ENCODE measurements around the gene UPF2. TPM values are rescaled to one million over a fixed set of nuclear protein-coding genes. Genes with fewer than 3 reads are reported as not detected.

The UPF2 gene
- total RNA-seq, 1 donor from 2014 or later: 31.3 TPM

GRCh38 chr10:11962176-11962575 lies 80.4 kb downstream of the UPF2 start:
- no peak for DNase-seq

GRCh38 chr10:11961771-11962170 lies 80.8 kb downstream of the UPF2 start:
- no peak for DNase-seq

GRCh38 chr10:11959966-11960365 lies 82.6 kb downstream of the UPF2 start:
- no peak for DNase-seq

GRCh38 chr10:11958956-11959355 lies 83.7 kb downstream of the UPF2 start:
- DNase-seq: no peak

GRCh38 chr10:11951695-11952094 lies 90.9 kb downstream of the UPF2 start:
- no peak for DNase-seq

GRCh38 chr10:11950325-11951018 lies 92.1 kb downstream of the UPF2 start:
- DNase-seq: no peak

GRCh38 chr10:11949152-11949551 lies 93.5 kb downstream of the UPF2 start:
- no peak for DNase-seq

- DNase-seq: no peak
These were observed 96.0 kb downstream of the UPF2 start for GRCh38 chr10:11946652-11947051.

- DNase-seq: no peak
These were observed 106.0 kb downstream of the UPF2 start for GRCh38 chr10:11936389-11937152.

GRCh38 chr10:11934262-11934661 lies 108.3 kb downstream of the UPF2 start:
- DNase-seq: no peak

- no peak for DNase-seq
These were observed 108.9 kb downstream of the UPF2 start for GRCh38 chr10:11933577-11934223.

- no peak for DNase-seq
These were observed 111.6 kb downstream of the UPF2 start for GRCh38 chr10:11931038-11931437.

- no peak for DNase-seq
These were observed 112.2 kb downstream of the UPF2 start for GRCh38 chr10:11930312-11930978.

GRCh38 chr10:11927746-11928145 lies 114.9 kb downstream of the UPF2 start:
- DNase-seq: peak; percentile 17

- no peak for DNase-seq
These were observed 120.7 kb downstream of the UPF2 start for GRCh38 chr10:11921800-11922392.

GRCh38 chr10:11919271-11919670 lies 123.3 kb downstream of the UPF2 start:
- no peak for DNase-seq

- no peak for DNase-seq
These were observed 124.2 kb downstream of the UPF2 start for GRCh38 chr10:11918384-11918783.

- peak; percentile 21 for DNase-seq
These were observed 129.4 kb downstream of the UPF2 start for GRCh38 chr10:11913079-11913641.

- DNase-seq: no peak
These were observed 132.5 kb downstream of the UPF2 start for GRCh38 chr10:11910102-11910501.

GRCh38 chr10:11909618-11910017 lies 133.0 kb downstream of the UPF2 start:
- DNase-seq: no peak

GRCh38 chr10:11908991-11909390 lies 133.6 kb downstream of the UPF2 start:
- no peak for DNase-seq

GRCh38 chr10:11908536-11908935 lies 134.1 kb downstream of the UPF2 start:
- no peak for DNase-seq

Measured in tongue (tissue), 2 donors.